HepG2 (cell line): ENCODE data around the gene TNK1. TPM values are rescaled to one million over a fixed set of nuclear protein-coding genes. Genes with fewer than 3 reads are reported as not detected.

ENCODE experiments used
- GMEB2 ChIP-seq: IDR thresholded peaks from 2 replicates; pipeline ENCODE4 v1.6.1; 2016; ENCODE audit warnings: missing biosample characterization, missing genetic modification reagents, low read depth
- GTF2F1 ChIP-seq: fragments of 150-350 bp; IDR thresholded peaks from 2 replicates; pipeline ENCODE4 v1.6.1; 2014; ENCODE audit warnings: low read length
- HDAC2 ChIP-seq: sonication (generic); formaldehyde crosslinking; IDR thresholded peaks from 2 replicates; pipeline ENCODE4 v1.4.0; 2020; ENCODE audit warnings: missing genetic modification reagents
- ISL2 ChIP-seq: sonication (generic); formaldehyde crosslinking; IDR thresholded peaks from 2 replicates; pipeline ENCODE4 v1.5.0; 2020; ENCODE audit warnings: missing genetic modification reagents
- KMT2A ChIP-seq: sonication (generic); formaldehyde crosslinking; IDR thresholded peaks from 2 replicates; pipeline ENCODE4 v1.4.0; 2020; ENCODE audit warnings: missing genetic modification reagents
- ZNF318 ChIP-seq: sonication (generic); formaldehyde crosslinking; IDR thresholded peaks from 2 replicates; pipeline ENCODE4 v1.4.0; 2020; ENCODE audit warnings: mild to moderate bottlenecking, missing genetic modification reagents
- ZNF431 ChIP-seq: sonication (generic); formaldehyde crosslinking; IDR thresholded peaks from 2 replicates; pipeline ENCODE4 v1.9.0; 2022; ENCODE audit warnings: missing genetic modification reagents, low read depth, mild to moderate bottlenecking, borderline replicate concordance
- ZNF747 ChIP-seq: sonication (generic); formaldehyde crosslinking; IDR thresholded peaks from 2 replicates; pipeline ENCODE4 v1.8.1; 2023; ENCODE audit warnings: missing genetic modification reagents, mild to moderate bottlenecking, borderline replicate concordance
- polyA plus RNA-seq, 8 experiments: library from polyadenylated mRNA; depleted of rRNA in 3 of 8; stranded (reverse) in 7 of 8; unstranded in 1 of 8; fragments of >200 nt; fragmentation: Illumina TruSeq in 4 of 8; extraction: Trizol in 4 of 8; gene quantifications; 2 replicates each; pipeline versions ENCODE4 v1.2.1 to v1.2.3, GENCODE V29; 2011 to 2016; ENCODE audit warnings: low read depth in 4 of 8, missing spikeins in 1 of 8, mixed read lengths in 1 of 8; ENCODE audit not compliant: insufficient read depth in 1 of 8
- total RNA-seq, 5 experiments: library from RNA; depleted of rRNA; stranded (reverse); fragments of >200 nt; fragmentation: Illumina TruSeq; extraction: Trizol; gene quantifications; 2 replicates each; pipeline ENCODE4 v1.2.3, GENCODE V29; 2016; ENCODE audit warnings: low read depth in 1 of 5
- TF ChIP-seq, protein P1 (sequence below), 2 experiments: fragments of 450-650 bp in 1 of 2; sonication (generic) in 1 of 2; formaldehyde crosslinking; IDR thresholded peaks; 2 replicates each; pipeline versions ENCODE4 v1.5.0 to v1.8.0; 2020 to 2022; ENCODE audit warnings: mild to moderate bottlenecking in 1 of 2, missing genetic modification reagents in 1 of 2
- TF ChIP-seq, protein P2 (sequence below): sonication (generic); formaldehyde crosslinking; IDR thresholded peaks from 2 replicates; pipeline ENCODE4 v1.5.0; 2020; ENCODE audit warnings: mild to moderate bottlenecking, missing genetic modification reagents

Gene TNK1
- total and polyA plus RNA-seq, 2 of the 13 experiments (the other 11 are each of a cell fraction or from before 2014, with no cell fraction given) = 2.0 to 3.5 TPM

- TF ChIP-seq KMT2A (CRISPR knock-in tag) (no peak), HDAC2 (no peak), GMEB2 (no peak), ZNF431 (no peak), ZNF318 (CRISPR knock-in tag) (no peak), GTF2F1 (0 out of 2 replicates have a peak, but pooled peaks have one; percentile 30), ZNF747 (0 out of 2 replicates have a peak, but pooled peaks have one; percentile 24), ISL2 (CRISPR knock-in tag) (peak; percentile 43; the same call in 1 of the 2 replicates)
- TF ChIP-seq, protein P1, sequence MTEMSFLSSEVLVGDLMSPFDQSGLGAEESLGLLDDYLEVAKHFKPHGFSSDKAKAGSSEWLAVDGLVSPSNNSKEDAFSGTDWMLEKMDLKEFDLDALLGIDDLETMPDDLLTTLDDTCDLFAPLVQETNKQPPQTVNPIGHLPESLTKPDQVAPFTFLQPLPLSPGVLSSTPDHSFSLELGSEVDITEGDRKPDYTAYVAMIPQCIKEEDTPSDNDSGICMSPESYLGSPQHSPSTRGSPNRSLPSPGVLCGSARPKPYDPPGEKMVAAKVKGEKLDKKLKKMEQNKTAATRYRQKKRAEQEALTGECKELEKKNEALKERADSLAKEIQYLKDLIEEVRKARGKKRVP (CRISPR knock-in tag; IDR thresholded peaks at IDR 0.05) = no peak
- TF ChIP-seq, protein P2, sequence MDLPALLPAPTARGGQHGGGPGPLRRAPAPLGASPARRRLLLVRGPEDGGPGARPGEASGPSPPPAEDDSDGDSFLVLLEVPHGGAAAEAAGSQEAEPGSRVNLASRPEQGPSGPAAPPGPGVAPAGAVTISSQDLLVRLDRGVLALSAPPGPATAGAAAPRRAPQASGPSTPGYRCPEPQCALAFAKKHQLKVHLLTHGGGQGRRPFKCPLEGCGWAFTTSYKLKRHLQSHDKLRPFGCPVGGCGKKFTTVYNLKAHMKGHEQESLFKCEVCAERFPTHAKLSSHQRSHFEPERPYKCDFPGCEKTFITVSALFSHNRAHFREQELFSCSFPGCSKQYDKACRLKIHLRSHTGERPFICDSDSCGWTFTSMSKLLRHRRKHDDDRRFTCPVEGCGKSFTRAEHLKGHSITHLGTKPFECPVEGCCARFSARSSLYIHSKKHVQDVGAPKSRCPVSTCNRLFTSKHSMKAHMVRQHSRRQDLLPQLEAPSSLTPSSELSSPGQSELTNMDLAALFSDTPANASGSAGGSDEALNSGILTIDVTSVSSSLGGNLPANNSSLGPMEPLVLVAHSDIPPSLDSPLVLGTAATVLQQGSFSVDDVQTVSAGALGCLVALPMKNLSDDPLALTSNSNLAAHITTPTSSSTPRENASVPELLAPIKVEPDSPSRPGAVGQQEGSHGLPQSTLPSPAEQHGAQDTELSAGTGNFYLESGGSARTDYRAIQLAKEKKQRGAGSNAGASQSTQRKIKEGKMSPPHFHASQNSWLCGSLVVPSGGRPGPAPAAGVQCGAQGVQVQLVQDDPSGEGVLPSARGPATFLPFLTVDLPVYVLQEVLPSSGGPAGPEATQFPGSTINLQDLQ (CRISPR knock-in tag) = no peak
Observed at GRCh38 chr17:7403977-7404736, 23.3 kb downstream of the TNK1 start, which contains the start of gene TMEM256 (continued).
